ENCODE data around the gene AGPAT1.

Gene AGPAT1

DNA sequence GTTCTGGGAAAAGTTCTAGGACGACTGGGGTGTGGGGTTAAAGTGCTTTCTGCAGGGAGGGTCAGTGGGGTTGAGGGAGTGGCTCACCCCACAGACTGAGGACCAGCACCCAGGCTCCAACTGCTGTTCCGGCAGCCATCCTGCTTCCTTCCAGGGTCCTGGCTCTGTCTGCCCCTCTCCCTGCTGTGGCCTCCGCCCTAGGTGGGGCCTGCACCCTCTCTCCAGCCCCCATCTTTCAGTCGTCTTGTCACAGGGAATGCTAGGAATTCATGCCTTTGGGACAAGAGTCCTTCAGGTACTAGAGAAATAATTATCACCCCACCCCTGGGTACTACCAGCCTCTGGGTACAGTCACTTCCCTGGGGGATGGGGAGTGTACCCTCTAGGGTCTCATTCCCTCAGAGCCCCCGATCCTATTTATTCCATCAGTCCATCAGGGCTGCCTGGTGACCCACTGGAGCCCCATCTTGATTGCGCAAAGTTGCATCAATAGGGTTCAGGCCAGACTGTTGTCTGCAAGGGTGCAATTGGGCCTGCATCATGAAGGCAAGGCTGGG, 8.3 kb upstream of the AGPAT1 start, which contains the start of gene AGER:
AGER (minus strand) TSS at position 170 of the 557 bp plus-strand sequence; CDS start at position 139, 31 bp downstream.
- peak; percentile 57 for TF ChIP-seq POLR2A (IDR thresholded peaks at IDR 0.05; ENCODE audit: low read length)
- no peak for TF ChIP-seq GATA1 (IDR thresholded peaks at IDR 0.05; ENCODE audit: low read depth, low read length)
- DNase-seq = peak in 1 of 2 experiments; percentile 70

DNA sequence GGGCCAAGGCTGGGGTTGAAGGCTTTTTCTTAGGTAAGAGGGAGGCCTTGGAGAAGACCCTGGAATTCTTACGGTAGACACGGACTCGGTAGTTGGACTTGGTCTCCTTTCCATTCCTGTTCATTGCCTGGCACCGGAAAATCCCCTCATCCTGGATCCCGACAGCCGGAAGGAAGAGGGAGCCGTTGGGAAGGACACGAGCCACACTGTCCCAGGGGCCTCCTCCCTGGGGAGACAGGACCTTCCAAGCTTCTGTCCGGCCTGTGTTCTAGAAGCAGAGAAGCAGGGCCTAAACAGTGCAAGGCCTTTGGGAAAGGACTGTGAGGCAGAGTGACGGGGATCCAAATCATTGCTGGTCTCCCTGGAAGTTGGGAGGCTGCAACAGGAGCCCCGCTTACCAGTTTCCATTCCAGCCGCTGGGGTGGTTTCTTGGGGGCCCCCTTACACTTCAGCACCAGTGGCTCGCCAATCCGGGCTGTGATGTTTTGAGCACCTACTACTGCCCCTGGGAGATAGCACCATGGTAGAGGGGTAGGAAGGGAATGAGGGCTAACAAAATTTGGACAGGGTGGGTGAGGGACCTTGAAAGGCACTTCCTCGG, 7.7 kb upstream of the AGPAT1 start:
- TF ChIP-seq GATA1 (IDR thresholded peaks at IDR 0.05; ENCODE audit: low read depth, low read length) (no peak), POLR2A (IDR thresholded peaks at IDR 0.05; ENCODE audit: low read length) (no peak)

DNA sequence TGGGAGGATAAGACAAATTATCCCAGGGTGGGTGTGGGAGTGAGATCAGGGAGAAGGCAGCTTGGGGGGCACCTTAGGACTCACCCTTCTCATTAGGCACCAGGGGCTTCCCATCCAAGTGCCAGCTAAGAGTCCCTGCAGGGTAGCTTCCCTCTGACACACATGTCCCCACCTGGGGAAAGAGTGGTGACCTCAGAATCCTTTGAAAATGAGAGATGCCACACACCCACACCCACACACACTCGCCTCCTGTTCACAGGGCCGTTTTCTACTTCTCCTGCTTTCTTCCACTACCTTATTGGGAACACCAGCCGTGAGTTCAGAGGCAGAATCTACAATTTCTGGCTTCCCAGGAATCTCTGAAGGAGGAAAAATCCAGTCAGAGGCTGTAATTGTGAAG, 7.1 kb upstream of the AGPAT1 start:
- no peak for TF ChIP-seq GATA1 (IDR thresholded peaks at IDR 0.05; ENCODE audit: low read depth, low read length)
- TF ChIP-seq POLR2A (IDR thresholded peaks at IDR 0.05; ENCODE audit: low read length) = no peak

More for the DNA sequence above, 7.7 kb upstream of the AGPAT1 start:
- no peak for DNase-seq

DNA sequence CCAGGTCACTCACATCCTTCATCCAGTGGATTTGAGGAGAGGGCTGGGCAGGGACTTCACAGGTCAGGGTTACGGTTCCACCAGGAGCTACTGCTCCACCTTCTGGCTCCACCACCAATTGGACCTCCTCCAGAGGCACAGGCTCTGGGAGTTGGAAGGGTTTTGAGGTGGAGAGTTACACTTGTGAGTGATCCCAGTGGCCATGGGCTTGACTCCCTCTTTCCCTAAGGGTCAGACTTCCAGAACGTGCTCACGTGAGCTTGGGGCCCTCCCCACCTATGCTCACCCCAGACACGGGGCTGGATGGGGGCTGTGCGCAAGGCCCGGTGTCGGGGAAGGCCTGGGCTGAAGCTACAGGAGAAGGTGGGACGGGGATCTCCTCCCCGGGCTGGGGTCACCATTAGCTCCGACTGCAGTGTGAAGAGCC, 6.7 kb upstream of the AGPAT1 start:
- no peak for DNase-seq
- TF ChIP-seq POLR2A (IDR thresholded peaks at IDR 0.05; ENCODE audit: low read length) = no peak
- TF ChIP-seq GATA1 (IDR thresholded peaks at IDR 0.05; ENCODE audit: low read depth, low read length) = no peak

More for the DNA sequence above, 7.1 kb upstream of the AGPAT1 start:
- DNase-seq = no peak

DNA sequence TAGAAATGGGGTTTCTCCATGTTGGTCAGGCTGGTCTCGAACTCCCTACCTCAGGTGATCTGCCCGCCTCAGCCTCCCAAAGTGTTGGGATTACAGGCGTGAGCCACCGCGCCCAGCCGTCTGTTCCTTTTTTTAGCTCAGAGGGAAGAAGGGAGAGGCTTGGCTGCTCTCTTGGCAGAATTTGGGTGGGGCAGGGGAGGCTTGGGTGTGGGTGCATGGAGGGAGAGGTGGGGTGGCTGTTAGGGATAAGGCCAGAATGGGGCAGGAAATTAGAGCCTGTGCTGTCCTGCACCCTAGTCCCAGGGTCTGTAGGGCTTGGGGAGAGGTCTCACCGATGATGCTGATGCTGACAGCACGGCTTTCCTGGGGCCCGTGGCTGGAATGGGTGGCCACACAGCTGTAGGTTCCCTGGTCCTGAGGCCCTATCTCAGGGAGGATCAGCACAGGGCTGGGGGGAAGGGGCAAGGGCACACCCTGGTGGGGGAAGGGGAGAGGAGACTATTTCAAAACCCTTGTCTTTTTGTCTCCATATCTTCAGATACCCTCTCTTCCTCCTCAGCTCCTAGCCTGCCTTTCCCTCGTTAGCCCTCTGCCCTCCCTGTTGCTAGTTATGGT, 6.1 kb upstream of the AGPAT1 start:
- DNase-seq = peak; percentile 74 to 76
- TF ChIP-seq POLR2A (IDR thresholded peaks at IDR 0.05; ENCODE audit: low read length) (peak; percentile 36), GATA1 (IDR thresholded peaks at IDR 0.05; ENCODE audit: low read depth, low read length) (no peak)

GRCh38 chr6:32181148-32181702, 5.3 kb upstream of the AGPAT1 start:
- DNase-seq = no peak
- TF ChIP-seq POLR2A (IDR thresholded peaks at IDR 0.05; ENCODE audit: low read length) (no peak), GATA1 (IDR thresholded peaks at IDR 0.05; ENCODE audit: low read depth, low read length) (no peak)

GRCh38 chr6:32179766-32180405, 4.0 kb upstream of the AGPAT1 start:
- DNase-seq = no peak
- TF ChIP-seq GATA1 (IDR thresholded peaks at IDR 0.05; ENCODE audit: low read depth, low read length) = no peak

- TF ChIP-seq GATA1 (IDR thresholded peaks at IDR 0.05; ENCODE audit: low read depth, low read length) = no peak
- no peak for TF ChIP-seq POLR2A (IDR thresholded peaks at IDR 0.05; ENCODE audit: low read length)
- peak in 1 of 2 experiments; percentile 74 for DNase-seq
These were observed 2.9 kb upstream of the AGPAT1 start for GRCh38 chr6:32178547-32179440.

GRCh38 chr6:32177788-32178546, 2.1 kb upstream of the AGPAT1 start, which contains the start of gene RNF5:
TSS of gene RNF5 (plus strand) at chr6:32178405. CDS start at chr6:32178512, 107 bp downstream.
- TF ChIP-seq GATA1 (IDR thresholded peaks at IDR 0.05; ENCODE audit: low read depth, low read length) (no peak), POLR2A (IDR thresholded peaks at IDR 0.05; ENCODE audit: low read length) (peak; percentile 80)
- peak; percentile 98 to 100 for DNase-seq

DNA sequence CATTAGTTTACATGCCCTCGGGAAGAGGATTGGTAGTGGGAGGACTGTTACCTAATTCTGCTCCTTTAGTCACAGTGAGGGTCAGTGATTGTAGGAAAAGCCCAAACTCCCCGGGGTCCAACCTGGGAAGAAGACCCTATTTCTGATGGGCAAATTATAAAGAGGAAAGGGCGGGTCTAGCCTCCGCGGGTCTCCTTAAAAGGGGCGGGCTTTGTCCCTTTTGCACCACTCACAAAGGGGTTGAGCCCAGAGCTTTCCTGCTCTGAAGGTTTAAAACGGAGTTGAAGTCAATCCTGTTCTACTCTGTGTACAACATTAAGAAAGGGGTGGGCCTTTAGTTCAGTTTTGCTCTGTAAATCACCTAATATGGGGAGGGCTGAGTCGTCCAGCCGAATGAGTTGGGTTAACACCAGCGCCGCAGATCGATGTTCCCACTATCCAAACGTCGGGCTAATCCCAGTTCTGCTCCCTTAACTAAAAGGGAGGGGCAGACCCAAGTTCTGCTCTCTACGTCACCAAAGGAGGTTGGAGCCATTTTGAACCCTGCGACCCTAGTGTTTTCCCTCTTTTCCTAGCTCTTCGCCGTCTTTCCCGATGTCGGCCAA, 1.4 kb upstream of the AGPAT1 start:
- TF ChIP-seq POLR2A (IDR thresholded peaks at IDR 0.05; ENCODE audit: low read length) (no peak), GATA1 (IDR thresholded peaks at IDR 0.05; ENCODE audit: low read depth, low read length) (no peak)
- peak; percentile 63 to 78 for DNase-seq

DNA sequence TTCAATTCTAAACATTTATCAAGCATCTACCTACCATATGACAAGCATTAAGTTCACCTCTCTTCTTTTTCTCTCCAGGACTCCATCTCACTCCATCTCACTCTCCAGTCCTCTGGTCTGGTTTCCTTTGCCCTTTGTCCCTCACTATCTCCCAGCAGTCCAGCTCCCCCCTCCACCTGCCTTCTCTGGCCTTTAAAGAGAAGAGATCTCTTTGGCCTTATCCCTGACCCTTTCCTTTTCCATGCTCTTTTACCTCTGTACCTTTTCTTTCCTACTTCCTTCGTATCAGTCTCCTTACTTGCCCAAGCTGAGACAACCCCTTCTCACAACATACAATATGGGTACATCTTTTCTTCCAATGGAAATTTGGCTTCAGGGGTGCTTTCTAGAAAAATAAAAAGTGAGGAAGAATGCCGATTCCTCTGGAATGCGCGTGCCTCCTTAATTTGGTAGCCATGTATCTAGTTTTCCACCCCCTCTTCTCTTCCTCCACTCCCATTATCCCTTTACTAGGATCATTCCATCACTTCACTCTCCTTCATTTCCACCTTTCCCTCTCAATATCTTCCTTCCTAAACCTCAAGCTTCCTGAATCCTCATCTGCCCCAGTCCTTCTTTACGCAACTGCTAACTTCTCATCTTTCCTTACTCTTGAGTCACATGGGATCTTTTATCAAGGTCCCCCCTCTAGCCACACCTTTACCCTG, 745 bp upstream of the AGPAT1 start:
- no peak for DNase-seq
- TF ChIP-seq POLR2A (IDR thresholded peaks at IDR 0.05; ENCODE audit: low read length) (no peak), GATA1 (IDR thresholded peaks at IDR 0.05; ENCODE audit: low read depth, low read length) (no peak)

Measured in erythroblast (primary cell).